MM.1S (cell line): ENCODE measurements around the gene LARGE1.

Experiments
- DNase-seq: peaks from one replicate; pipeline ENCODE4 v3.0.0-alpha.2; 2015
- H2AFZ ChIP-seq: fragments of 300-600 bp; sonication (generic); 2 replicates; pipeline ENCODE4 v1.6.0; 2016; ENCODE audit warnings: antibody characterized with exemption, low read length
- H3F3A ChIP-seq: fragments of 300-600 bp; sonication (generic); 2 replicates; pipeline ENCODE4 v1.6.1; 2016; ENCODE audit warnings: mild to moderate bottlenecking, antibody characterized with exemption, low read length, moderate library complexity, mixed read lengths; ENCODE audit not compliant: insufficient read depth
- H3K27ac ChIP-seq: fragments of 300-600 bp; sonication (generic); 2 replicates; pipeline ENCODE4 v1.5.1; 2016; ENCODE audit warnings: mild to moderate bottlenecking, low read length
- H3K27me3 ChIP-seq: fragments of 300-600 bp; sonication (generic); replicated peaks from 2 replicates; pipeline ENCODE4 v1.6.0; 2016; ENCODE audit warnings: low read length; ENCODE audit not compliant: insufficient read depth
- H3K36me3 ChIP-seq: fragments of 300-600 bp; sonication (generic); replicated peaks from 2 replicates; pipeline ENCODE4 v1.6.1; 2016; ENCODE audit warnings: mild to moderate bottlenecking, low read length, mixed read lengths; ENCODE audit not compliant: insufficient read depth
- H3K4me1 ChIP-seq: fragments of 300-600 bp; sonication (generic); 2 replicates; pipeline ENCODE4 v1.6.1; 2016; ENCODE audit warnings: low read length, mixed read lengths
- H3K4me2 ChIP-seq: fragments of 300-600 bp; sonication (generic); 2 replicates; pipeline ENCODE4 v1.6.0; 2016; ENCODE audit warnings: low read depth, low read length
- H3K4me3 ChIP-seq: fragments of 300-600 bp; sonication (generic); 2 replicates; pipeline ENCODE4 v1.5.1; 2016; ENCODE audit warnings: low read length, mixed read lengths
- H3K79me2 ChIP-seq: fragments of 300-600 bp; sonication (generic); 2 replicates; pipeline ENCODE4 v1.6.1; 2016; ENCODE audit warnings: mixed run types, low read length, mixed read lengths
- H3K9ac ChIP-seq: fragments of 300-600 bp; sonication (generic); 2 replicates; pipeline ENCODE4 v1.6.1; 2016; ENCODE audit warnings: low read length, mixed read lengths
- H3K9me2 ChIP-seq: fragments of 300-600 bp; sonication (generic); replicated peaks from 2 replicates; pipeline ENCODE4 v1.6.1; 2016; ENCODE audit warnings: mild to moderate bottlenecking, low read length, mixed read lengths; ENCODE audit not compliant: insufficient read depth
- H3K9me3 ChIP-seq: fragments of 300-600 bp; sonication (generic); replicated peaks from 2 replicates; pipeline ENCODE4 v1.6.1; 2016; ENCODE audit warnings: mild to moderate bottlenecking, low read length, mixed read lengths; ENCODE audit not compliant: insufficient read depth
- H4K20me1 ChIP-seq: fragments of 300-600 bp; sonication (generic); 2 replicates; pipeline ENCODE4 v1.6.1; 2016; ENCODE audit warnings: mild to moderate bottlenecking, low read length, moderate library complexity, mixed read lengths; ENCODE audit not compliant: insufficient read depth
- CTCF ChIP-seq: fragments of 300-600 bp; sonication (generic); IDR thresholded peaks from 2 replicates; pipeline ENCODE4 v1.5.1; 2016; ENCODE audit warnings: antibody characterized with exemption, low read length, mixed read lengths
- EZH2 ChIP-seq: fragments of 300-600 bp; sonication (generic); optimal IDR thresholded peaks from 2 replicates; pipeline ENCODE3; 2017; ENCODE audit warnings: low read depth, mild to moderate bottlenecking, antibody characterized with exemption, low read length, mixed read lengths
- EZH2phosphoT487 ChIP-seq: fragments of 300-600 bp; sonication (generic); IDR thresholded peaks from 2 replicates; pipeline ENCODE4 v1.6.1; 2018; ENCODE audit warnings: antibody characterized with exemption, low read length

Gene LARGE1

GRCh38 chr22:33871935-33872334, 48.3 kb downstream of the LARGE1 start:
- Histone ChIP-seq H3K9ac (no peak overlapping the region), H3K79me2 (peaks cover 96% of the 10 kb centered on the region), H3K27me3 (no peaks in the 10 kb centered on the region), H3K9me3 (no peaks in the 10 kb centered on the region), H3K4me1 (no peaks in the 10 kb centered on the region), H3K36me3 (no peaks in the 10 kb centered on the region), H3K4me3 (no peak overlapping the region), H2AFZ (no peak overlapping the region), H3K27ac (no peak overlapping the region), H3K4me2 (no peak overlapping the region), H4K20me1 (peaks cover 8% of the 10 kb centered on the region; the same call in 1 of the 2 replicates), H3F3A (no peaks in the 10 kb centered on the region), H3K9me2 (no peaks in the 10 kb centered on the region)
- no peak for TF ChIP-seq CTCF
- TF ChIP-seq EZH2: no peak
- DNase-seq: no peak

- H3K9me3 ChIP-seq: no peaks in the 10 kb centered on the region
- H3K9ac ChIP-seq: no peak overlapping the region
- no peak overlapping the region for H2AFZ ChIP-seq
- no peak overlapping the region for H3K4me3 ChIP-seq
- no peak overlapping the region for H3K27ac ChIP-seq
- H4K20me1 ChIP-seq: peaks cover 8% of the 10 kb centered on the region; the same call in 1 of the 2 replicates
- TF ChIP-seq EZH2phosphoT487 (no peak), CTCF (no peak), EZH2 (no peak)
- DNase-seq: no peak
- no peaks in the 10 kb centered on the region for H3K36me3 ChIP-seq
- no peaks in the 10 kb centered on the region for H3K9me2 ChIP-seq
- H3K4me2 ChIP-seq: no peak overlapping the region
- no peaks in the 10 kb centered on the region for H3K27me3 ChIP-seq
- H3K79me2 ChIP-seq: peaks cover 96% of the 10 kb centered on the region
- peaks cover 6% of the 10 kb centered on the region for H3K4me1 ChIP-seq
- H3F3A ChIP-seq: no peaks in the 10 kb centered on the region; the same call in 1 of the 2 replicates
These were observed 50.3 kb downstream of the LARGE1 start for GRCh38 chr22:33869946-33870345.

- Histone ChIP-seq H3K9ac (no peak overlapping the region), H2AFZ (no peak overlapping the region), H3K4me1 (peaks cover 17% of the 10 kb centered on the region), H3K9me2 (no peaks in the 10 kb centered on the region), H3K79me2 (peaks cover 95% of the 10 kb centered on the region), H4K20me1 (peaks cover 8% of the 10 kb centered on the region; the same call in 1 of the 2 replicates), H3K27ac (no peak overlapping the region), H3F3A (no peaks in the 10 kb centered on the region; the same call in 1 of the 2 replicates), H3K4me3 (no peak overlapping the region), H3K36me3 (no peaks in the 10 kb centered on the region), H3K9me3 (no peaks in the 10 kb centered on the region), H3K4me2 (no peak overlapping the region), H3K27me3 (no peaks in the 10 kb centered on the region)
- no peak for TF ChIP-seq EZH2
- no peak for TF ChIP-seq CTCF
- no peak for TF ChIP-seq EZH2phosphoT487
- DNase-seq: no peak
These were observed 52.3 kb downstream of the LARGE1 start for GRCh38 chr22:33867971-33868370.
